Gastrocnemius medialis (tissue), 4 donors: Measurements from ENCODE around the gene COL5A2.

Experiments used
- POLR2A ChIP-seq, 2 donors: fragments of 450-650 bp; IDR thresholded peaks; one replicate each; pipeline ENCODE4 v1.6.1; 2017; ENCODE audit warnings: antibody characterized with exemption in 2 of 2, mild to moderate bottlenecking in 2 of 2, moderate library complexity in 2 of 2
- TF ChIP-seq, protein P1 (sequence below), 5 experiments: fragments of 450-650 bp in 3 of 5; fragments of 200-600 bp in 2 of 5; sonication (generic) in 2 of 5; IDR thresholded peaks in 4 of 5; conservative IDR thresholded peaks in 1 of 5; 1 replicate in 4 of 5; 2 replicates in 1 of 5; pipeline ENCODE4 v1.5.1; 2016 to 2019; ENCODE audit warnings: antibody characterized with exemption in 5 of 5, mild to moderate bottlenecking in 3 of 5, moderate library complexity in 3 of 5

DNA sequence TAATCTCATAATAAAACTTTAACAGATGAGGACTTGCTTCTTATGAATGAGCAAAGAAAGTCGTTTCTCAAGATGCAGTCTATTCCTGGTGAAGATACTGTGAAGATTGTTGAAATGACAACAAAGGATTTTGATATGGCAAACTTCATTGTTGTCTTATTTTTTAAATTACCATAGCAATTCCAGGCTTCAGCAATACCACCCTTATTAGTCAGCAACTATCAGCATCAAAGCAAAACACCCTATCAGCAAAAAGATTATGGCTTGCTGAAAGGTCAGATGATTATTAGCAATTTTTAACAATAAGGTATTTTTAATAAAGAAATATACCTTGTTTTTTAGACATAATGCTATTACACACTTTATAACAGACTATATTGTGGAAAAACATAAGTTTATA is 88.3 kb downstream of the COL5A2 start:
- TF ChIP-seq, protein P1, sequence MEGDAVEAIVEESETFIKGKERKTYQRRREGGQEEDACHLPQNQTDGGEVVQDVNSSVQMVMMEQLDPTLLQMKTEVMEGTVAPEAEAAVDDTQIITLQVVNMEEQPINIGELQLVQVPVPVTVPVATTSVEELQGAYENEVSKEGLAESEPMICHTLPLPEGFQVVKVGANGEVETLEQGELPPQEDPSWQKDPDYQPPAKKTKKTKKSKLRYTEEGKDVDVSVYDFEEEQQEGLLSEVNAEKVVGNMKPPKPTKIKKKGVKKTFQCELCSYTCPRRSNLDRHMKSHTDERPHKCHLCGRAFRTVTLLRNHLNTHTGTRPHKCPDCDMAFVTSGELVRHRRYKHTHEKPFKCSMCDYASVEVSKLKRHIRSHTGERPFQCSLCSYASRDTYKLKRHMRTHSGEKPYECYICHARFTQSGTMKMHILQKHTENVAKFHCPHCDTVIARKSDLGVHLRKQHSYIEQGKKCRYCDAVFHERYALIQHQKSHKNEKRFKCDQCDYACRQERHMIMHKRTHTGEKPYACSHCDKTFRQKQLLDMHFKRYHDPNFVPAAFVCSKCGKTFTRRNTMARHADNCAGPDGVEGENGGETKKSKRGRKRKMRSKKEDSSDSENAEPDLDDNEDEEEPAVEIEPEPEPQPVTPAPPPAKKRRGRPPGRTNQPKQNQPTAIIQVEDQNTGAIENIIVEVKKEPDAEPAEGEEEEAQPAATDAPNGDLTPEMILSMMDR (IDR thresholded peaks at IDR 0.05 in 4 of 5, conservative IDR thresholded peaks at IDR 0.05 in 1 of 5): no peak
- no peak for TF ChIP-seq POLR2A (IDR thresholded peaks at IDR 0.05)
